Subcutaneous abdominal adipose tissue (tissue), 5 donors: ENCODE measurements around the gene RTN4.

Source experiments
- H3K27ac ChIP-seq: one replicate; pipeline ENCODE4 v1.7.0; 2013; ENCODE audit warnings: low read depth, mild to moderate bottlenecking, inconsistent platforms, low read length, moderate library complexity
- H3K27me3 ChIP-seq, 5 donors: one replicate each; pipeline ENCODE4 v1.7.0; 2013; ENCODE audit warnings: low read length in 5 of 5, inconsistent platforms in 1 of 5; ENCODE audit not compliant: control insufficient read depth in 5 of 5, insufficient read depth in 4 of 5
- H3K36me3 ChIP-seq, 5 donors: one replicate each; pipeline ENCODE4 v1.7.0; 2013; ENCODE audit warnings: low read length in 5 of 5; ENCODE audit not compliant: control insufficient read depth in 5 of 5, insufficient read depth in 5 of 5
- H3K4me1 ChIP-seq, 5 donors: one replicate each; pipeline ENCODE4 v1.7.0; 2013; ENCODE audit warnings: low read length in 5 of 5, mild to moderate bottlenecking in 3 of 5, moderate library complexity in 1 of 5; ENCODE audit not compliant: control insufficient read depth in 5 of 5, insufficient read depth in 5 of 5
- H3K4me3 ChIP-seq, 5 donors: one replicate each; pipeline ENCODE4 v1.7.0; 2013; ENCODE audit warnings: low read length in 5 of 5, low read depth in 1 of 5
- H3K9ac ChIP-seq, 5 donors: one replicate each; pipeline ENCODE4 v1.7.0; 2013; ENCODE audit warnings: low read length in 5 of 5, mild to moderate bottlenecking in 4 of 5, moderate library complexity in 3 of 5
- H3K9me3 ChIP-seq, 5 donors: one replicate each; pipeline ENCODE4 v1.7.0; 2013; ENCODE audit warnings: low read length in 5 of 5; ENCODE audit not compliant: control insufficient read depth in 5 of 5
- donor health status: healthy.
- donor health status: healthy.
- donor health status: healthy.
- donor health status: healthy.
- donor health status: healthy.

Gene RTN4

DNA sequence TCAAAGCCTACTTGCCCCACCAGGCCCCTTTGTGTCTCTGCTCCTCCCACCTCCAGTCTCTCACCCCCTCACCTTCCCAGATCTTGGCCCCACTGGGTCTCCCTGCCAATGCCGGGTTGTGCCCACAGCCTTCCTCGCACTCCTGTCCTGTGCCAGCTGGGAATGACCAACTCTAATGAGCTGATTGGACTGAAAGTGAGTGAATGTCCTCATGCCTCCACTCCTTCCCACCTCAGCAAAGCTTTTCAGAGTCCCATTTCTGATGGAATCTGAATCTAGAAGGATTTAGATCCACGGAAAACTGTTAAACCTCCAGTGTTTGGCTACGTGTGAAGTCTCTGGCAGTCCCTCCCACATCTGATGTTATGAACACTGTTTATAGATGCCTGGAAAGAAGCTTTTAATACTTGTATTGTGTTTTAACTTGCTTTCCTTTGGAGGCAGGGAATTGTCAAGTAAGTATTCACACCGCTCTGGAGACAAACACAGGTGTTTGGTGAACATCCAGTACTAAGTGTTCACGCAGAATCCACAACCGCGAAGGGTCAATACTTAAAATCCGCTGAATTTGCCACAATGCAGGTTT is 103.9 kb downstream of the RTN4 start:
- H3K27ac ChIP-seq: peak overlapping the region; percentile 88

DNA sequence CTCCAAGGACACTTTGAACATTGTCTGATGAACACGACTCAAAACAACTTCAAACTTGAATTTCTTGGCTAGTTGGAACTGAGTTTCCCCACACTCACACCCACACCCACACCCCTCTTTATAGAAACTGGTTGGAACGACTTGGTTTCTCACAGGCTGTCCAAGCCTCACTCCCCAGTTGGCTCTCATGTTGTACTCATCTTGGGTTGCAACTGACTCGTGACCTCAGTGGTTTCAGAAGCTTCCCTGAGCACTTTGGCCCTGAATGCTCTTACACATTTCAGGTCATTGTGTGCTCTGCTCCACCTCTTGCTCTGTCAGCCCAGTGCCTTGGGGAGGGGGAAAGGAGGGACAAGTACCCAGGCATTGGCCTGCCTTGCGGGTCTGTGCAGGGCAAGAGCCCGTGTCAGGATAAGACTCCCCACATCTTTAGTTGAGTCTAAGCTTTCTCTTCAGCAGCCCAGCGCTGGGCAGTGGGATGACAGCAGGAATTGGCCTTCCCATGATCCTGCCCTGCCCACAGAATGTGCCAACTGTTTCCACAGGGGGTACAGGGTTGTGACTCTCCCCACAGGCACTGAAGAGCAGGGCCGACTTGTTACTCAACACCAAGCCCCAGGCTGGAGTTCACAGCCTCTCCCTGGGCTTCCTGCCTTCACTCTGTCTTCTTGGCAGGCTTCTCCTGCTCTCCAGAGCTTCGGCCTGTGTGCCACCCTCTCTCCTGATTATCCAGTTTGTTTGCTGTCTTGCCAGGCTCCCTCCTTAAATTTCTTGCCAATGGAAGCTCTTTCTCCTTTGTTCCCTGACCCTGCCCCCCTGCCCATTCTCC is 104.6 kb downstream of the RTN4 start:
- Histone ChIP-seq H3K9ac (peak overlapping the region in 3 of 5 donors; percentile 31 to 74 (median 60)), H3K27me3 (no peaks in the 10 kb centered on the region), H3K27ac (peak overlapping the region; percentile 88), H3K4me3 (peak overlapping the region in 4 of 5 donors; percentile 17 to 52 (median 38)), H3K36me3 (no peaks in the 10 kb centered on the region), H3K9me3 (peaks cover 0 to 2% (median 0%) of the 10 kb centered on the region in 5 donors), H3K4me1 (peaks cover 9 to 35% (median 24%) of the 10 kb centered on the region in 5 donors)

More for the DNA sequence above, 103.9 kb downstream of the RTN4 start:
- Histone ChIP-seq H3K4me3 (peak overlapping the region in 2 of 5 donors; percentile 4 to 17), H3K36me3 (no peaks in the 10 kb centered on the region), H3K9ac (peak overlapping the region in 3 of 5 donors; percentile 7 to 61 (median 10)), H3K9me3 (peaks cover 0 to 2% (median 0%) of the 10 kb centered on the region in 5 donors), H3K27me3 (no peaks in the 10 kb centered on the region), H3K4me1 (peaks cover 9 to 40% (median 24%) of the 10 kb centered on the region in 5 donors)

DNA sequence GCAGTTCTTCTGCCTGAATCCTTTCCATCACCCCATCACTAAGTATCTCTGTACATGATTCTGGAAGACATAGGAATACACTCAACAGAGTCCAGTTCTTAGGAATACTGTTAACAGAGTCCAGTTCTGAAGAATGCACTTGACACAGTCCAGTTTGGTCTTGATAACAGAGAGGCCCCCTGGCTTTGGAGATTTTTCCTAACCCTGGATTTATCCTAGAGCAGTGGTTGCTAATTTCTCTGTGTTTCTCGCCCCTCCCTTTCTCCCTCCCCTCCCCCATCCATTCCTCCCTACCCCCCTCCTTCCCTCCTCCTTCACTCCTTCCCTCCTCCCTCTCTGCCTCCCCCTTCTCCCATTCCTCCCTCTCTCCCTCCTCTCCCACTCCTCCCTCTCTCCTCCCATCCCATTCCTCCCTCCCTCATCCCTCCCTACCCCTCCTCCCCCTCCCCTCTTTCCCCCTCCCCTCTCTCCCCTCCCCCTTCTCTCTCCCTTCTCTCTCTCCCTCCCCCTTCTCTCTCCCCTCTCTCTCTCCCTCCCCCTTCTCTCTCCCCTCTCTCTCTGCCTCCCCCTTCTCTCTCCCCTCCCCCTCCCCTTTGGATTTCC is 105.4 kb downstream of the RTN4 start:
- H3K27ac ChIP-seq: peak overlapping the region; percentile 88
- H3K4me3 ChIP-seq: no peak overlapping the region
- H3K27me3 ChIP-seq: no peaks in the 10 kb centered on the region
- H3K9ac ChIP-seq: no peak overlapping the region
- H3K4me1 ChIP-seq: peaks cover 9 to 31% (median 22%) of the 10 kb centered on the region in 5 donors
- peaks cover 0 to 2% (median 0%) of the 10 kb centered on the region in 5 donors for H3K9me3 ChIP-seq
- H3K36me3 ChIP-seq: no peaks in the 10 kb centered on the region

DNA sequence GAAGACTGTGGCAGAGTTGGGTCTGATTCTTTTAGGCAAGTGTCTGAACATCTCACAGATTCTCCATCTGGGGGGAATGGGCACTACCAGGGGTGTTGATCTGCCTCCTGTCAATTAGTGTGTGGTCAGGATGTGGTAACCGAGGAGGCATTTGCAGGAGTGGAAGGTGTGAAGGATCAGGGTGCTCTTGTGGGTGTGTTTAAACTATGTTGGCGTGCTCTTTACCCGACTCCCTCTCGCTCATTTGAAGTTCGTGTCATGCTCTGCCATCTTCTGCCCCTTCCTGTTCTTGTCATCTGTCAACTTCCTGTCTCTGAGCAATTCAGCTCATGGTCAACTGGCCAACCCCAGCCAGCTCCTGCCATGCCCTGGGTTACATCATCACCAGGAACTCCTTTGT is 107.9 kb downstream of the RTN4 start:
- Histone ChIP-seq H3K9ac (no peak overlapping the region), H3K9me3 (peaks cover 0 to 6% (median 0%) of the 10 kb centered on the region in 5 donors), H3K36me3 (no peaks in the 10 kb centered on the region), H3K27me3 (no peaks in the 10 kb centered on the region), H3K4me1 (peaks cover 9 to 22% (median 18%) of the 10 kb centered on the region in 5 donors), H3K27ac (no peak overlapping the region), H3K4me3 (no peak overlapping the region)

DNA sequence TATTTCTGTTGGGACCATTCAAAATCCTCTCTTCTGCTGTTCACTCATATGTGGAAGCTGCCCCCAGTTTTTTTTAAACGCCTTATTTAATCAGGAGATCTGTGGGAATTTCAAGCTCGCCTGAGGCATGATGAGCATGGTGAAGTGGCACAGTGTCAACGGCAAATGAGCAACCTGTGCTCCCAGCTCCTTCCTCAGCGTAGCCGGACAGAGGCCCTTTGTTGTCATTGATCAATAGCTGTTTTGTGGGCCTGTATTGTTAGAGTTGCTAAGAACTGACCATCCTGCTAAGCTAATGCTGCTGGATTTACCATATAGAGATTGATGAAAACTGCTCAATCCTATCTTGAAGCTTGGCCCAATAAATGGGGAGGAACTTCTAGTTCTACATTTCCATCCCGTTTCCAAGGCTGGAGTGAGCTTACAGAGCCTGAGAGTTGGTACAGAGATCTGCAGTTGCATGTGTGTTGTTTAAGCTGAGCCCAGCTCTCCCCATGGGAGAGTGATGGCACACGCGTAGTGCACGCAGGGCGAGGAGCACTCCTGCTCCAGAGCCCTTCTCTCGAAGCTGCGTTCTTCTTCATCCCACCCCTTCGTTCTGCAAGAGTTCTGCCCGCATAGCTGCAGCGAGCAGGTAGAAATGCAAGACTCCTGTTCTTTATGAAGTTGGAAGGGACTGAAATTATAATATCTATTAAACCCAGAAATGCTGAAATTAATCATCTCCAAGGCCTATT is 108.8 kb downstream of the RTN4 start:
- H3K9me3 ChIP-seq: peaks cover 0 to 6% (median 0%) of the 10 kb centered on the region in 5 donors
- no peak overlapping the region for H3K4me3 ChIP-seq
- no peak overlapping the region for H3K27ac ChIP-seq
- H3K36me3 ChIP-seq: no peaks in the 10 kb centered on the region
- H3K27me3 ChIP-seq: no peaks in the 10 kb centered on the region
- peaks cover 7 to 13% (median 11%) of the 10 kb centered on the region in 5 donors for H3K4me1 ChIP-seq
- no peak overlapping the region for H3K9ac ChIP-seq

DNA sequence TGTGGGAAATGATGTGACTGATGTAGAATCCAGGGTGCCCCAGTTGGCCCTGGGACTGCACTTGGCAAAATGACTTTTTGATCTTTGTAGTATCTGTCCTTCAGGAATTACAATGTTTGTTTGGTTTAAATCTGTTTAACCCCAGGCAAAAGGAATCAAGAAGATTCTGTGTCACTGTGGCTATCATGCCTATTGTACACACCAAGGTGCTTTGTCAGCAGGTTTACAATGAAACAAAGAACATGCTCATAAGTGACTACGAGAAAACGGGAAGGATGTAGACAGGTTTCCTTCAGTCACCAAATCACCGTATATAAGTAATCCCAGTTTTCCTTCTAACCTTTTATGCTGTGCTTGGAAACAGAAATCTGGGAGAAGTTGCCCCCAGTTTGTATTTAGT is 109.5 kb downstream of the RTN4 start:
- H3K36me3 ChIP-seq: no peaks in the 10 kb centered on the region
- no peak overlapping the region for H3K9ac ChIP-seq
- no peak overlapping the region for H3K4me3 ChIP-seq
- peaks cover 0 to 6% (median 0%) of the 10 kb centered on the region in 5 donors for H3K9me3 ChIP-seq
- no peaks in the 10 kb centered on the region for H3K27me3 ChIP-seq
- H3K27ac ChIP-seq: no peak overlapping the region
- peaks cover 2 to 6% (median 4%) of the 10 kb centered on the region in 5 donors for H3K4me1 ChIP-seq

DNA sequence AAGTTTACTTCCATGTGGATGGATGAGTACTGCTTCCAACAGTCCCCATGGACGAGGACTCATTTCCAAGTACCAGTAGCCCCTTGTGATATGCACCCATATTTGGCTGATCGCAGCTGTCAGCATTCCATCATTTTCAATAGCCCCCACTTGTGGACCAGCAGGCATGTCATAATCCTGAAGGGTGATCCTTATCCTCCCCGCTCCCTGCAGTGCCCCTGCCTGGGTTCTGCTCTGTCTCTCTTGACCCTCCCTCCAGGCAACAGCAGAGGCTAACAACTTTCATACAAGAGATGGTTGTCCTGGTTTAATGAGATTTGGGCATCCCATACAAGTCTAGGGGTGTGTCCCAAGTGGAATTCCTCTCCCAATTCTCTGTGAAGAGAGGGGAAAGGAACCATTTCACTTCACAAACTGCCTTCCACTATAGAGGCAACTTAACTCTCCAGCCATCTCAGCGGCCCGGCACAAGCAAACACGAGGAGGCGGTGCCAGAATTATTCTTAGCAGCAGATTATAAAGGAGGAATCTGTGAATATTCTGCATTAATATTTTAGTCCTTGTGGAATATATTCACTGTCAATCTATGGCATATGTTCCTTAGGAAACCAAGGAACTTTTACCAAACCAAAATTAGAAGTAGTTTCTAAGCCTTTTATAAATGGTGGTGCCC is 110.7 kb downstream of the RTN4 start:
- Histone ChIP-seq H3K9ac (no peak overlapping the region), H3K4me1 (no peaks in the 10 kb centered on the region), H3K9me3 (peaks cover 0 to 6% (median 0%) of the 10 kb centered on the region in 5 donors), H3K27ac (no peak overlapping the region), H3K36me3 (no peaks in the 10 kb centered on the region), H3K4me3 (no peak overlapping the region), H3K27me3 (no peaks in the 10 kb centered on the region)

DNA sequence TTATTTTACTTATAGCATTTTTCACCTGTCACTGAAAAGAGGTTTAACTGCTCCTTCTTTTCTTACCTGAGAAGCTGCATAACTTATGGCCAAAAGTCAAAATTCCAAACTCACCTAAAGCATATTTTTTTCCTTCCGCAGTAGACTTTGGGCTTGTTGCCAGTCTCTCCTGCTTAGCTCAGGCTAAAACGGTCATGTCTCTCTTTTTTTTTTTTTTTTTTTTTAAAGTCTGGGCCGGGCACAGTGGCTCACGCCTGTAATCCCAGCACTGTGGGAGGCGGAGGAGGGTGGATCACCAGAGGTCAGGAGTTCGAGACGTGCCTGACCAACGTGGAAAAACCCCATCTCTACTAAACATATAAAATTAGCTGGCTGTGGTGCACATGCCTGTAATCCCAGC is 113.5 kb downstream of the RTN4 start:
- no peak overlapping the region for H3K27ac ChIP-seq
- no peaks in the 10 kb centered on the region for H3K27me3 ChIP-seq
- H3K4me1 ChIP-seq: no peaks in the 10 kb centered on the region
- H3K9ac ChIP-seq: no peak overlapping the region
- peaks cover 0 to 6% (median 0%) of the 10 kb centered on the region in 5 donors for H3K9me3 ChIP-seq
- H3K36me3 ChIP-seq: no peaks in the 10 kb centered on the region
- H3K4me3 ChIP-seq: no peak overlapping the region

DNA sequence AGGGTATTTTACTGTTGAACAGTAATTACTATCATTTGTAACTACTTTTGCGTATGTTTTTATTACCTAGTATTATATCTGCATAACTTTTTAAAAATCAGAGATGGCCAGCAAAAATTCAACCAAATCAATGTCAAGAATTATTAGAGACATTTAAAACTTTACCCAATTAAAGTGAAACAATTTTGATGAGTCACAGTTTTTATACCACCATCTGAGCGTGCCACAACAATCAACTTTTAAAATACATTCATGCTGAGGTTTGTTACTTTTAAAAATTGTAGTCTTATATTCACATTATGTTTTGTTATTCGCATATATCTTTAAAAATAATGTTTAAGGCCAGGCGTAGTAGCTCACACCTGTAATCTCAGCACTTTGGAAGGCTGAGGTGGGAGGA is 114.9 kb downstream of the RTN4 start:
- Histone ChIP-seq H3K36me3 (no peaks in the 10 kb centered on the region), H3K4me1 (peaks cover 0 to 4% (median 3%) of the 10 kb centered on the region in 5 donors), H3K4me3 (no peak overlapping the region), H3K27me3 (no peaks in the 10 kb centered on the region), H3K9me3 (peaks cover 0 to 6% (median 0%) of the 10 kb centered on the region in 5 donors), H3K9ac (no peak overlapping the region), H3K27ac (no peak overlapping the region)
